Sigmoid colon (tissue), 7 donors: ENCODE results near the gene PKHD1. TPM values are rescaled to one million over a fixed set of nuclear protein-coding genes. Genes with fewer than 3 reads are reported as not detected.

Source experiments
- DNase-seq: peaks from one replicate; pipeline ENCODE4 v3.0.0-alpha.2; 2019
- H3K27ac ChIP-seq, 4 donors: fragments of 200-600 bp; sonication (generic); one replicate each; pipeline ENCODE4 v1.5.1; 2016 to 2019; ENCODE audit warnings: mild to moderate bottlenecking in 1 of 4
- H3K27me3 ChIP-seq, 3 donors: fragments of 200-600 bp; sonication (generic); one replicate each; pipeline ENCODE4 v1.5.1; 2019; ENCODE audit warnings: mild to moderate bottlenecking in 1 of 3
- H3K36me3 ChIP-seq, 4 donors: fragments of 200-600 bp; sonication (generic); one replicate each; pipeline ENCODE4 v1.5.1; 2016 to 2019
- H3K4me1 ChIP-seq, 4 donors: fragments of 200-600 bp; sonication (generic); one replicate each; pipeline ENCODE4 v1.5.1; 2017 to 2019
- H3K4me3 ChIP-seq, 4 donors: fragments of 200-600 bp; sonication (generic); one replicate each; pipeline ENCODE4 v1.5.1; 2017 to 2019; ENCODE audit warnings: mild to moderate bottlenecking in 2 of 4, moderate library complexity in 1 of 4
- H3K9me3 ChIP-seq, 4 donors: fragments of 200-600 bp in 3 of 4; sonication (generic) in 3 of 4; one replicate each; pipeline versions ENCODE4 v1.5.1 to v1.6.1; 2013 to 2019
- EP300 ChIP-seq, 4 donors: sonication (generic); formaldehyde crosslinking; IDR thresholded peaks; one replicate each; pipeline ENCODE4 v1.6.1; 2017; ENCODE audit warnings: antibody characterized with exemption in 4 of 4
- POLR2A ChIP-seq, 2 donors: fragments of 450-650 bp; IDR thresholded peaks; one replicate each; pipeline ENCODE4 v1.6.1; 2016; ENCODE audit warnings: antibody characterized with exemption in 2 of 2, mild to moderate bottlenecking in 2 of 2, moderate library complexity in 2 of 2
- POLR2AphosphoS5 ChIP-seq, 4 donors: sonication (generic); formaldehyde crosslinking; IDR thresholded peaks; one replicate each; pipeline ENCODE4 v1.6.1; 2017; ENCODE audit warnings: antibody characterized with exemption in 4 of 4
- WGBS, 2 donors: extraction: QIAGEN DNeasy Blood & Tissue Kit; methylation state at CpG; one replicate each; pipeline ENCODE4 v1.1.7; 2013; 5-methylcytosine and 5-hydroxymethylcytosine counted together
- intact Hi-C: fragments of 100-400 bp; cut with DNase I; formaldehyde crosslinking; loops from one replicate; pipeline ENCODE4 v1.15.1; 2023
- polyA plus RNA-seq, 3 donors: library from polyadenylated mRNA; stranded (reverse); fragments of 200-250 nt; gene quantifications; one replicate each; pipeline ENCODE4 v1.2.3, GENCODE V29; 2013
- total RNA-seq, 4 donors: library from RNA; depleted of rRNA; stranded (reverse); fragments of >200 nt; gene quantifications; one replicate each; pipeline ENCODE4 v1.1.0, GENCODE V29; 2016
- TF ChIP-seq, protein P1 (sequence below), 4 experiments: fragments of 450-650 bp in 3 of 4; fragments of 200-600 bp in 1 of 4; IDR thresholded peaks; one replicate each; pipeline ENCODE4 v1.5.1; 2016 to 2019; ENCODE audit warnings: antibody characterized with exemption in 4 of 4, mild to moderate bottlenecking in 3 of 4, moderate library complexity in 2 of 4
- donor health status: healthy with polysubstance abuse.
- donor health status: Bipolar disorder and iron deficiency.
- donor health status: healthy.

The PKHD1 gene
- total and polyA plus RNA-seq, 7 donors, result under 0.01 to 0.66 (median under 0.01) TPM; not detected in 2

- Histone ChIP-seq H3K9me3 (no peaks in the 10 kb centered on the region), H3K4me1 (peaks cover 0 to 57% (median 38%) of the 10 kb centered on the region in 4 donors), H3K27ac (peak overlapping the region in 2 of 4 donors; percentile 59 to 73), H3K27me3 (no peaks in the 10 kb centered on the region), H3K4me3 (no peak overlapping the region), H3K36me3 (no peaks in the 10 kb centered on the region)
- DNase-seq, result no peak
- TF ChIP-seq POLR2A (IDR thresholded peaks at IDR 0.05) (no peak), EP300 (IDR thresholded peaks at IDR 0.05) (no peak), POLR2AphosphoS5 (IDR thresholded peaks at IDR 0.05) (no peak)
- TF ChIP-seq, protein P1, sequence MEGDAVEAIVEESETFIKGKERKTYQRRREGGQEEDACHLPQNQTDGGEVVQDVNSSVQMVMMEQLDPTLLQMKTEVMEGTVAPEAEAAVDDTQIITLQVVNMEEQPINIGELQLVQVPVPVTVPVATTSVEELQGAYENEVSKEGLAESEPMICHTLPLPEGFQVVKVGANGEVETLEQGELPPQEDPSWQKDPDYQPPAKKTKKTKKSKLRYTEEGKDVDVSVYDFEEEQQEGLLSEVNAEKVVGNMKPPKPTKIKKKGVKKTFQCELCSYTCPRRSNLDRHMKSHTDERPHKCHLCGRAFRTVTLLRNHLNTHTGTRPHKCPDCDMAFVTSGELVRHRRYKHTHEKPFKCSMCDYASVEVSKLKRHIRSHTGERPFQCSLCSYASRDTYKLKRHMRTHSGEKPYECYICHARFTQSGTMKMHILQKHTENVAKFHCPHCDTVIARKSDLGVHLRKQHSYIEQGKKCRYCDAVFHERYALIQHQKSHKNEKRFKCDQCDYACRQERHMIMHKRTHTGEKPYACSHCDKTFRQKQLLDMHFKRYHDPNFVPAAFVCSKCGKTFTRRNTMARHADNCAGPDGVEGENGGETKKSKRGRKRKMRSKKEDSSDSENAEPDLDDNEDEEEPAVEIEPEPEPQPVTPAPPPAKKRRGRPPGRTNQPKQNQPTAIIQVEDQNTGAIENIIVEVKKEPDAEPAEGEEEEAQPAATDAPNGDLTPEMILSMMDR (IDR thresholded peaks at IDR 0.05), result no peak
- 14 to 64% methylated on average over 1 of the region's 1 CpG for WGBS, 2 donors
- intact Hi-C loops, result no loop called here
Observed at GRCh38 chr6:52014391-52014790, 73.0 kb downstream of the PKHD1 start.

DNA sequence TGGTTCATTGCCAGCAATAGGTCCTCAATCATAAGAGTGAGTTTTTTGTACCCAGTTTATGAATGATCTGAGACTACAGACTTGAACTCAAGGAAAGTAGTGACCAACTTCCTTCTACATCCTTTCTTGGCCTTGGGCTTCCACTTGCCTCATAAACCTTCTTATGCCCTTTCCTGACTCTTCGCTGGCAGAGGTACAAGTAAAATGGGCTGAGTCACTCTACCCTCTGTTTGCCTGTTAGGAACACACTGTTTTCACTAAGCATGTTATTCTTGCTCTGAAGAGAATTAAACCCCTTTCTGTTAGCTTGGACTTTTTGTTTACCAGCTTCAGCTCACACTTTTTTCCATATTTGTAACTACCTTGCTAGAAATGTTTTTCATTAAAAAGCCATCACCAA is 74.4 kb downstream of the PKHD1 start:
- H3K27me3 ChIP-seq, result no peaks in the 10 kb centered on the region
- H3K4me1 ChIP-seq, result peaks cover 0 to 51% (median 37%) of the 10 kb centered on the region in 4 donors
- H3K4me3 ChIP-seq, result no peak overlapping the region
- no peaks in the 10 kb centered on the region for H3K36me3 ChIP-seq
- DNase-seq, result peak; percentile 83
- TF ChIP-seq, protein P1 (IDR thresholded peaks at IDR 0.05), result no peak
- peak; percentile 27 to 71 (median 64) for TF ChIP-seq POLR2AphosphoS5 (IDR thresholded peaks at IDR 0.05)
- TF ChIP-seq POLR2A (IDR thresholded peaks at IDR 0.05), result no peak
- TF ChIP-seq EP300 (IDR thresholded peaks at IDR 0.05), result peak in 1 of 4 donors; percentile 50
- intact Hi-C loops, result no loop called here
- H3K27ac ChIP-seq, result peak overlapping the region in 3 of 4 donors; percentile 59 to 73 (median 63)
- 51 to 66% methylated on average over 1 of the region's 1 CpG for WGBS, 2 donors
- H3K9me3 ChIP-seq, result no peaks in the 10 kb centered on the region

DNA sequence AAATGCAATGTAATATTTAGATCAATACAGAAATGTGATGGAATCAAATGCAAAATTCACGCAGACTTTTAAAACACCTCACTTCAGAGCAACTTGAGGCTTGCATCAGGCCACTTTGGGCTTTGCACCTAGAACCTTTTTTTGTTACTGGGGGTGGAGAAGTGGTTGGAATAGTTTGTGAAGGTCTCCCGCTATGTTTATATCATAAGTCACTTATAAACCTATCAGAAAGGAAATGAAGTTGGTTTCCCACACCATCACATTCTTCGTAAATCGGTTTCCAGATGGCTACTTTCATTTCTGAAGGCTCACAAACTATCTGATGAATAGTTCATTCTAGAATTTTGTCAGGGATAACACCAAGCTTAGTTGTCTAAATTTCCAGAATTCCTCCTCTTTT is 74.8 kb downstream of the PKHD1 start:
- no peaks in the 10 kb centered on the region for H3K9me3 ChIP-seq
- TF ChIP-seq, protein P1 (IDR thresholded peaks at IDR 0.05), result no peak
- TF ChIP-seq EP300 (IDR thresholded peaks at IDR 0.05), result no peak
- no peak for TF ChIP-seq POLR2A (IDR thresholded peaks at IDR 0.05)
- TF ChIP-seq POLR2AphosphoS5 (IDR thresholded peaks at IDR 0.05), result no peak
- H3K36me3 ChIP-seq, result no peaks in the 10 kb centered on the region
- 90 to 94% methylated on average over 4 of the region's 4 CpGs for WGBS, 2 donors
- peak overlapping the region in 3 of 4 donors; percentile 59 to 73 (median 63) for H3K27ac ChIP-seq
- H3K4me1 ChIP-seq, result peaks cover 0 to 51% (median 37%) of the 10 kb centered on the region in 4 donors
- intact Hi-C loops, result no loop called here
- DNase-seq, result no peak
- H3K27me3 ChIP-seq, result no peaks in the 10 kb centered on the region
- H3K4me3 ChIP-seq, result no peak overlapping the region

DNA sequence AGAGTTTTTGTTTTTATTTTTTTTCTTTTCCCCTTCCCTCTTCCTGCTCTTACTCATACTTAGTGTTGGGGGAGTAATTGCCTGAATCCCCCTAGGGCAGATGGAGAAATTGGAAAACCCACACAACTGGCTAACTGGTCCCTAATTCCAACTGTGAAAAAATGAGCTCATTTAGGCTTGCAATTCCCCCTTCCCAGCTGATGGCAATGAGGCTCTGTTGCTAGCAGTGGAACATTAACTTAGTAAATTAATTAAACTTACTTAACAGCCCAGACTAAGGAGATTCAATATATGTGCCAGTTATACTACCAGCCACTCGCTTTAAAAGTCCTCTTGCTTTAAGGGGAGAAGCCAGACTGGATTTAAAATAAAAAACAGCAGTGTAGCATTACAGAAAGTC is 76.6 kb downstream of the PKHD1 start:
- 90 to 95% methylated on average over 1 of the region's 1 CpG for WGBS, 2 donors
- intact Hi-C loops, result no loop called here
- no peaks in the 10 kb centered on the region for H3K27me3 ChIP-seq

More for the DNA sequence above, 76.6 kb downstream of the PKHD1 start:
- Histone ChIP-seq H3K36me3 (no peaks in the 10 kb centered on the region), H3K4me3 (no peak overlapping the region), H3K4me1 (peaks cover 0 to 46% (median 36%) of the 10 kb centered on the region in 4 donors), H3K9me3 (no peaks in the 10 kb centered on the region), H3K27ac (peak overlapping the region in 1 of 4 donors; percentile 63)
- TF ChIP-seq POLR2AphosphoS5 (IDR thresholded peaks at IDR 0.05), result no peak
- TF ChIP-seq, protein P1 (IDR thresholded peaks at IDR 0.05), result no peak
- DNase-seq, result no peak
